HEK293 (cell line): Measurements from ENCODE around the gene SDHD.
"Not testable (repeated sequence)": the region's sequence is repeated elsewhere in the genome, so short reads cannot be mapped to it uniquely, and the experiment has no call there.

Experiments
- CTCF ChIA-PET: fragments of 350-600 bp; formaldehyde crosslinking; extraction: SDS; loops from one replicate; lab custom pipeline; 2021; ENCODE audit warnings: antibody characterized with exemption; lab: Yijun Ruan, JAX
- POLR2A ChIA-PET: fragments of 300-600 bp; formaldehyde crosslinking; extraction: SDS; loops from one replicate; lab custom pipeline; 2020; ENCODE audit warnings: antibody characterized with exemption, inconsistent platforms; lab: Yijun Ruan, JAX
- H3K27ac ChIP-seq: fragments of 200-500 bp; sonication (Bioruptor generic); 2 replicates; pipeline ENCODE4 v1.5.1; 2014; ENCODE audit warnings: low read depth, low read length, control low read depth, inconsistent platforms; ENCODE audit errors: extremely low read depth
- H3K36me3 ChIP-seq, 2 experiments: fragments of 200-500 bp in 1 of 2; sonication (Bioruptor generic) in 1 of 2; 1 replicate in 1 of 2; 2 replicates in 1 of 2; pipeline ENCODE4 v1.5.1; 2014 to 2017; ENCODE audit warnings: inconsistent platforms in 2 of 2, low read length in 2 of 2; ENCODE audit not compliant: control insufficient read depth in 2 of 2, insufficient read depth in 1 of 2
- H3K4me1 ChIP-seq: fragments of 200-500 bp; sonication (Bioruptor generic); 2 replicates; pipeline ENCODE4 v1.5.1; 2014; ENCODE audit warnings: mild to moderate bottlenecking, low read length, inconsistent platforms; ENCODE audit not compliant: control insufficient read depth, insufficient read depth
- H3K4me3 ChIP-seq: 2 replicates; pipeline ENCODE4 v1.5.1; 2011; ENCODE audit warnings: low read depth, mild to moderate bottlenecking, control low read depth, low read length, moderate library complexity
- H3K9me3 ChIP-seq: fragments of 200-500 bp; sonication (Bioruptor generic); 2 replicates; pipeline ENCODE4 v1.5.1; 2014; ENCODE audit warnings: low read depth, low read length, inconsistent platforms; ENCODE audit not compliant: control insufficient read depth, insufficient read depth
- OVOL3 ChIP-seq: fragments of 450-650 bp; formaldehyde crosslinking; IDR thresholded peaks from 2 replicates; pipeline ENCODE4 v1.5.1; 2016; ENCODE audit warnings: missing biosample characterization, missing genetic modification characterization
- TSHZ1 ChIP-seq: fragments of 450-650 bp; formaldehyde crosslinking; IDR thresholded peaks from 2 replicates; pipeline ENCODE4 v1.5.1; 2016; ENCODE audit warnings: missing biosample characterization, missing genetic modification characterization, borderline replicate concordance
- YY1 ChIP-seq: fragments of 450-650 bp; formaldehyde crosslinking; IDR thresholded peaks from 2 replicates; pipeline ENCODE4 v1.5.1; 2018; ENCODE audit warnings: missing biosample characterization, missing genetic modification characterization
- ZBTB7A ChIP-seq: fragments of 450-650 bp; formaldehyde crosslinking; IDR thresholded peaks from 2 replicates; pipeline ENCODE4 v1.5.1; 2016; ENCODE audit warnings: low read depth, missing biosample characterization, missing genetic modification characterization
- ZNF132 ChIP-seq: fragments of 450-650 bp; formaldehyde crosslinking; IDR thresholded peaks from 2 replicates; pipeline ENCODE4 v1.5.1; 2017; ENCODE audit warnings: missing biosample characterization, missing genetic modification characterization, borderline replicate concordance
- ZNF146 ChIP-seq: fragments of 450-650 bp; formaldehyde crosslinking; IDR thresholded peaks from 2 replicates; pipeline ENCODE4 v1.5.1; 2016; ENCODE audit warnings: missing biosample characterization, missing genetic modification characterization
- ZNF148 ChIP-seq: fragments of 450-650 bp; formaldehyde crosslinking; IDR thresholded peaks from 2 replicates; pipeline ENCODE4 v1.5.0; 2017; ENCODE audit warnings: missing biosample characterization, missing genetic modification characterization, borderline replicate concordance
- ZNF169 ChIP-seq: fragments of 450-650 bp; formaldehyde crosslinking; IDR thresholded peaks from 2 replicates; pipeline ENCODE4 v1.5.1; 2016; ENCODE audit warnings: missing biosample characterization, missing genetic modification characterization
- ZNF175 ChIP-seq: fragments of 450-650 bp; formaldehyde crosslinking; IDR thresholded peaks from 2 replicates; pipeline ENCODE4 v1.5.1; 2016; ENCODE audit warnings: missing biosample characterization, missing genetic modification characterization
- ZNF24 ChIP-seq: fragments of 450-650 bp; formaldehyde crosslinking; IDR thresholded peaks from 2 replicates; pipeline ENCODE4 v1.5.1; 2016; ENCODE audit warnings: missing biosample characterization, missing genetic modification characterization
- ZNF280D ChIP-seq: fragments of 450-650 bp; formaldehyde crosslinking; IDR thresholded peaks from 2 replicates; pipeline ENCODE4 v1.5.1; 2016; ENCODE audit warnings: missing biosample characterization, missing genetic modification characterization
- ZNF335 ChIP-seq: fragments of 450-650 bp; formaldehyde crosslinking; conservative IDR thresholded peaks from 2 replicates; pipeline ENCODE4 v1.5.1; 2016; ENCODE audit warnings: missing biosample characterization, missing genetic modification characterization
- ZNF350 ChIP-seq: fragments of 450-650 bp; formaldehyde crosslinking; IDR thresholded peaks from 2 replicates; pipeline ENCODE4 v1.5.0; 2017; ENCODE audit warnings: missing biosample characterization, mild to moderate bottlenecking, missing genetic modification characterization
- ZNF391 ChIP-seq: fragments of 450-650 bp; formaldehyde crosslinking; IDR thresholded peaks from 2 replicates; pipeline ENCODE4 v1.5.1; 2016; ENCODE audit warnings: low read depth, missing biosample characterization, missing genetic modification characterization, borderline replicate concordance
- ZNF423 ChIP-seq: fragments of 450-650 bp; formaldehyde crosslinking; IDR thresholded peaks from 2 replicates; pipeline ENCODE4 v1.5.1; 2016; ENCODE audit warnings: missing biosample characterization, missing genetic modification characterization
- ZNF510 ChIP-seq: fragments of 450-650 bp; formaldehyde crosslinking; IDR thresholded peaks from 2 replicates; pipeline ENCODE4 v1.5.1; 2018; ENCODE audit warnings: mild to moderate bottlenecking, missing genetic modification characterization, missing biosample characterization; ENCODE audit not compliant: insufficient replicate concordance
- ZNF544 ChIP-seq: fragments of 450-650 bp; formaldehyde crosslinking; IDR thresholded peaks from 2 replicates; pipeline ENCODE4 v1.5.0; 2017; ENCODE audit warnings: missing biosample characterization, missing genetic modification characterization
- ZNF548 ChIP-seq: fragments of 450-650 bp; formaldehyde crosslinking; IDR thresholded peaks from 2 replicates; pipeline ENCODE4 v1.5.1; 2016; ENCODE audit warnings: missing biosample characterization, missing genetic modification characterization
- ZNF596 ChIP-seq: fragments of 450-650 bp; IDR thresholded peaks from 2 replicates; pipeline ENCODE4 v1.5.0; 2018; ENCODE audit warnings: missing biosample characterization, mild to moderate bottlenecking, missing genetic modification characterization, moderate library complexity

SDHD gene

GRCh38 chr11:112044961-112045360 lies 41.7 kb upstream of the SDHD start (continued):
- no peak for TF ChIP-seq ZNF510
- no peak for TF ChIP-seq ZNF350 (tag by site-specific recombination)
- TF ChIP-seq ZNF24 (tag by site-specific recombination): no peak

GRCh38 chr11:112046647-112047046 lies 40.0 kb upstream of the SDHD start:
- peaks cover 17 to 79% of the 10 kb centered on the region in 2 experiments for H3K36me3 ChIP-seq
- POLR2A ChIA-PET: not testable (repeated sequence)

GRCh38 chr11:112048256-112048655 lies 38.4 kb upstream of the SDHD start:
- H3K4me1 ChIP-seq, POLR2A ChIA-PET, H3K4me3 ChIP-seq, H3K27ac ChIP-seq, H3K9me3 ChIP-seq, CTCF ChIA-PET: not testable (repeated sequence)
- peaks cover 17 to 83% of the 10 kb centered on the region in 2 experiments for H3K36me3 ChIP-seq

More at GRCh38 chr11:112046647-112047046, 40.0 kb upstream of the SDHD start:
- CTCF ChIA-PET, H3K4me1 ChIP-seq, H3K9me3 ChIP-seq, H3K27ac ChIP-seq, H3K4me3 ChIP-seq: not testable (repeated sequence)
- TF ChIP-seq ZNF146 (tag by site-specific recombination): peak; percentile 68
- TF ChIP-seq, all 188 proteins: peak for 1; not testable (repeated sequence) for 187

GRCh38 chr11:112049777-112050176 lies 36.9 kb upstream of the SDHD start:
- Histone ChIP-seq H3K27ac (no peak overlapping the region), H3K9me3 (no peaks in the 10 kb centered on the region), H3K36me3 (peaks cover 17 to 86% of the 10 kb centered on the region in 2 experiments), H3K4me1 (no peaks in the 10 kb centered on the region), H3K4me3 (no peak overlapping the region)
- CTCF ChIA-PET: no interaction called here
- POLR2A ChIA-PET: no interaction called here
- TF ChIP-seq ZNF132 (tag by site-specific recombination) (no peak), ZNF423 (no peak), ZNF148 (tag by site-specific recombination) (no peak), ZNF596 (tag by site-specific recombination) (no peak), ZNF335 (tag by site-specific recombination) (no peak)

GRCh38 chr11:112050721-112051120 lies 36.0 kb upstream of the SDHD start:
- POLR2A ChIA-PET: no interaction called here
- Histone ChIP-seq H3K4me3 (no peak overlapping the region), H3K4me1 (no peaks in the 10 kb centered on the region), H3K36me3 (peaks cover 12 to 83% of the 10 kb centered on the region in 2 experiments), H3K9me3 (no peaks in the 10 kb centered on the region), H3K27ac (no peak overlapping the region)
- CTCF ChIA-PET: no interaction called here
- no peak for TF ChIP-seq ZNF169 (tag by site-specific recombination)
- no peak for TF ChIP-seq ZNF175 (tag by site-specific recombination)
- no peak for TF ChIP-seq YY1 (tag by site-specific recombination)
- no peak for TF ChIP-seq ZNF544 (tag by site-specific recombination)
- no peak for TF ChIP-seq ZNF548 (tag by site-specific recombination)
- TF ChIP-seq TSHZ1 (tag by site-specific recombination): no peak
- TF ChIP-seq ZNF391 (tag by site-specific recombination): no peak
- no peak for TF ChIP-seq OVOL3 (tag by site-specific recombination)
- no peak for TF ChIP-seq ZBTB7A
- TF ChIP-seq ZNF280D (tag by site-specific recombination): no peak
